Hepatocyte (in vitro differentiated cells): ENCODE results near the gene DNAAF8. TPM values are rescaled to one million over a fixed set of nuclear protein-coding genes. Genes with fewer than 3 reads are reported as not detected.
A peak's percentile ranks its signal among the peaks of the same experiment; 100 is the strongest.

ENCODE experiments used
- DNase-seq: peaks from one replicate; pipeline ENCODE4 v3.0.0-alpha.2; 2016; ENCODE audit warnings: low spot score
- H2AFZ ChIP-seq: fragments of 200-600 bp; sonication (generic); 2 replicates; pipeline ENCODE4 v1.6.0; 2016; ENCODE audit warnings: antibody characterized with exemption, mild to moderate bottlenecking
- H3K27ac ChIP-seq: fragments of 200-600 bp; sonication (generic); 2 replicates; pipeline ENCODE4 v1.5.1; 2016; ENCODE audit warnings: mild to moderate bottlenecking
- H3K27me3 ChIP-seq: fragments of 200-600 bp; sonication (generic); 2 replicates; pipeline ENCODE4 v1.6.1; 2016
- H3K36me3 ChIP-seq: fragments of 200-600 bp; sonication (generic); replicated peaks from 2 replicates; pipeline ENCODE4 v1.5.1; 2016; ENCODE audit warnings: low read depth; ENCODE audit not compliant: insufficient read depth
- H3K4me1 ChIP-seq: fragments of 200-600 bp; sonication (generic); 2 replicates; pipeline ENCODE4 v1.5.1; 2016; ENCODE audit warnings: mild to moderate bottlenecking, moderate library complexity; ENCODE audit not compliant: insufficient read depth
- H3K4me2 ChIP-seq: fragments of 200-600 bp; sonication (generic); 2 replicates; pipeline ENCODE4 v1.6.0; 2016
- H3K4me3 ChIP-seq: fragments of 200-600 bp; sonication (generic); 2 replicates; pipeline ENCODE4 v1.5.1; 2016; ENCODE audit warnings: mild to moderate bottlenecking
- H3K79me2 ChIP-seq: fragments of 200-600 bp; sonication (generic); 2 replicates; pipeline ENCODE4 v1.6.0; 2017; ENCODE audit warnings: mild to moderate bottlenecking
- H3K9me2 ChIP-seq: fragments of 200-600 bp; sonication (generic); replicated peaks from 2 replicates; pipeline ENCODE4 v1.6.0; 2017; ENCODE audit warnings: mild to moderate bottlenecking; ENCODE audit not compliant: insufficient read depth
- H3K9me3 ChIP-seq: fragments of 200-600 bp; sonication (generic); 2 replicates; pipeline ENCODE4 v1.5.1; 2016; ENCODE audit warnings: low read depth, mild to moderate bottlenecking
- H4K20me1 ChIP-seq: fragments of 200-600 bp; sonication (generic); 2 replicates; pipeline ENCODE4 v1.6.0; 2016; ENCODE audit warnings: mild to moderate bottlenecking; ENCODE audit not compliant: insufficient read depth, poor library complexity, severe bottlenecking
- EZH2 ChIP-seq: fragments of 200-600 bp; sonication (generic); IDR thresholded peaks from 2 replicates; pipeline ENCODE4 v1.6.1; 2016; ENCODE audit warnings: antibody characterized with exemption, mild to moderate bottlenecking, borderline replicate concordance
- EZH2phosphoT487 ChIP-seq: fragments of 200-600 bp; sonication (generic); IDR thresholded peaks from one replicate; pipeline ENCODE4 v1.6.1; 2018; ENCODE audit warnings: antibody characterized with exemption, mild to moderate bottlenecking, low read depth, moderate library complexity; ENCODE audit not compliant: unreplicated experiment, severe bottlenecking
- WGBS: methylation state at CpG from one replicate; pipeline ENCODE4 v1.1.6; 2016; ENCODE audit warnings: low lambda C conversion rate; ENCODE audit errors: missing lambda C conversion rate; 5-methylcytosine and 5-hydroxymethylcytosine counted together
- polyA plus RNA-seq: library from polyadenylated mRNA; unstranded; fragments of >200 nt; fragmentation: Nextera tagmentation; extraction: Ambion mirVana; gene quantifications from 2 replicates; pipeline ENCODE4 v1.2.1, GENCODE V29; 2016
- total RNA-seq: library from RNA; depleted of rRNA; stranded (reverse); fragments of >200 nt; gene quantifications from 2 replicates; pipeline ENCODE4 v1.2.3, GENCODE V29; 2014
- TF ChIP-seq, protein P1 (sequence below): fragments of 200-600 bp; sonication (generic); IDR thresholded peaks from 2 replicates; pipeline ENCODE4 v1.5.1; 2016; ENCODE audit warnings: antibody characterized with exemption, mild to moderate bottlenecking; ENCODE audit not compliant: poor library complexity

Gene DNAAF8
- total RNA-seq (0.23 and 0.64 TPM in 2 replicates), polyA plus RNA-seq (1.6 and 3.3 TPM in 2 replicates)

- no peaks in the 10 kb centered on the region for H3K9me3 ChIP-seq
- peak; percentile 97 for DNase-seq
- peak within 1 kb of the TSS; percentile 74 for H3K4me3 ChIP-seq
- peaks cover 29% of the 10 kb centered on the region for H3K79me2 ChIP-seq
- H4K20me1 ChIP-seq: no peaks in the 10 kb centered on the region
- TF ChIP-seq EZH2 (no peak), EZH2phosphoT487 (no peak)
- TF ChIP-seq, protein P1, sequence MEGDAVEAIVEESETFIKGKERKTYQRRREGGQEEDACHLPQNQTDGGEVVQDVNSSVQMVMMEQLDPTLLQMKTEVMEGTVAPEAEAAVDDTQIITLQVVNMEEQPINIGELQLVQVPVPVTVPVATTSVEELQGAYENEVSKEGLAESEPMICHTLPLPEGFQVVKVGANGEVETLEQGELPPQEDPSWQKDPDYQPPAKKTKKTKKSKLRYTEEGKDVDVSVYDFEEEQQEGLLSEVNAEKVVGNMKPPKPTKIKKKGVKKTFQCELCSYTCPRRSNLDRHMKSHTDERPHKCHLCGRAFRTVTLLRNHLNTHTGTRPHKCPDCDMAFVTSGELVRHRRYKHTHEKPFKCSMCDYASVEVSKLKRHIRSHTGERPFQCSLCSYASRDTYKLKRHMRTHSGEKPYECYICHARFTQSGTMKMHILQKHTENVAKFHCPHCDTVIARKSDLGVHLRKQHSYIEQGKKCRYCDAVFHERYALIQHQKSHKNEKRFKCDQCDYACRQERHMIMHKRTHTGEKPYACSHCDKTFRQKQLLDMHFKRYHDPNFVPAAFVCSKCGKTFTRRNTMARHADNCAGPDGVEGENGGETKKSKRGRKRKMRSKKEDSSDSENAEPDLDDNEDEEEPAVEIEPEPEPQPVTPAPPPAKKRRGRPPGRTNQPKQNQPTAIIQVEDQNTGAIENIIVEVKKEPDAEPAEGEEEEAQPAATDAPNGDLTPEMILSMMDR: no peak
- H3K9me2 ChIP-seq: no peaks in the 10 kb centered on the region
- H3K4me2 ChIP-seq: peak within 1 kb of the TSS; percentile 92
- no peaks in the 10 kb centered on the region for H3K36me3 ChIP-seq
- H3K4me1 ChIP-seq: peaks cover 5% of the 10 kb centered on the region
- peak within 1 kb of the TSS; percentile 72 for H3K27ac ChIP-seq
- under 1% methylated on average over 40 of the region's 70 CpGs for WGBS
- H3K27me3 ChIP-seq: no peaks in the 10 kb centered on the region
- H2AFZ ChIP-seq: peak within 1 kb of the TSS; percentile 85
These were observed at the start of gene DNAAF8, which contains the start of gene ANKS3 for GRCh38 chr16:4734063-4734729. DNAAF8 (plus strand) TSS chr16:4734537; CDS start chr16:4736515, 1,978 bp downstream. ANKS3 (minus strand) TSS chr16:4734271; CDS start chr16:4730149, 4,122 bp downstream.

DNA sequence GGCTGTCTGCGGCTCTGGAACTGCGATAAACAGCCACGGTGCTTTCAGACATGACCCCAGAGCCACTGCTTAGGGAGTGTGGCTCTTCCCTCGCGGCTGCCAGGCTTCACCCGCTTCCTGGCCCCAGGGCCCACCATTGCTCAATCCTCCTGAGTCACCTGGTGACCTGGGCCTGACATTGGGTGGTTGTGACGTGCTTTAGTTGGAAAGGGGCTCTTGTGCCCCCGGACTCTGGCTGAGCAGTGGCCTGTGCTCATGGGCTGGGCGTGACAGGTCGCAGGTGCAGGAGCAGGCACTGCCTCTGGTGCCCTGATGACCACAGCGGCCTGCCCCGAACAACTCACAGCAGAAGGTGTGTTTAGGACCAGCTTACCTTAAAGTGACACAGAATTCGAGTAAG, 49.6 kb upstream of the DNAAF8 start:
- no peaks in the 10 kb centered on the region for H4K20me1 ChIP-seq
- no peak overlapping the region for H3K27ac ChIP-seq
- H3K9me2 ChIP-seq: no peaks in the 10 kb centered on the region
- DNase-seq: no peak
- no peaks in the 10 kb centered on the region for H3K79me2 ChIP-seq
- H3K4me2 ChIP-seq: no peak overlapping the region
- H3K4me3 ChIP-seq: no peak overlapping the region
- no peak for TF ChIP-seq EZH2phosphoT487
- TF ChIP-seq, protein P1: no peak
- no peak for TF ChIP-seq EZH2
- H3K4me1 ChIP-seq: no peaks in the 10 kb centered on the region
- H2AFZ ChIP-seq: no peak overlapping the region
- H3K27me3 ChIP-seq: no peaks in the 10 kb centered on the region
- no peaks in the 10 kb centered on the region for H3K36me3 ChIP-seq
- no peaks in the 10 kb centered on the region for H3K9me3 ChIP-seq
- WGBS: 95% methylated on average over 13 of the region's 13 CpGs

DNA sequence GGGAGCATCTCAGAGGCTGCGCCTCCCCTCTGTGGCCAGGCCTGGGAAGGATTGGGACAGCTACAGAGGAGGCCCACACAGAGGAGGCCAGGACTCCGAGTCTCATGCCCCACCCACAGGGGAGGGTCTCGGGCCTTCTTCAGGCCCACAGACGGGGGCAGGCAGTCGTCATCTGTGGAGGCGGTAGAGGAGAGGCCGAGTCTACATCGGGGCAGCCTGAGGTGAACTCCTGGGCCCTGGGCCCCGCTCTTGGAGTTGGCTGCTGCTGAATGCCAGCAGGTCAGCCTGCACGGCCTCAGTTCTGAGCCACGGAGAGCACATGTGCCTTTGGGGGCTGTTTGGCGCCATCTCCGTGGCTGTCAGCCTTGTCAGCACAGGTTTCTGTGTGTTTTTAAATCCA, 49.0 kb upstream of the DNAAF8 start:
- Histone ChIP-seq H3K4me2 (no peak overlapping the region), H2AFZ (no peak overlapping the region), H3K36me3 (no peaks in the 10 kb centered on the region), H3K27ac (no peak overlapping the region), H3K9me3 (no peaks in the 10 kb centered on the region), H3K79me2 (no peaks in the 10 kb centered on the region), H4K20me1 (no peaks in the 10 kb centered on the region), H3K4me1 (no peaks in the 10 kb centered on the region), H3K9me2 (no peaks in the 10 kb centered on the region), H3K27me3 (no peaks in the 10 kb centered on the region), H3K4me3 (no peak overlapping the region)
- WGBS: 97% methylated on average over 13 of the region's 13 CpGs
- DNase-seq: no peak
- TF ChIP-seq EZH2 (no peak), EZH2phosphoT487 (no peak)
- TF ChIP-seq, protein P1: no peak
